RKO (cell line): ENCODE data around the gene TAF9B.
"Not testable (repeated sequence)": the region's sequence is repeated elsewhere in the genome, so short reads cannot be mapped to it uniquely, and the experiment has no call there.

Source experiments
- DNase-seq: peaks from one replicate; pipeline ENCODE4 v3.0.0-alpha.2; 2016; ENCODE audit warnings: low spot score

The TAF9B gene, protein sequence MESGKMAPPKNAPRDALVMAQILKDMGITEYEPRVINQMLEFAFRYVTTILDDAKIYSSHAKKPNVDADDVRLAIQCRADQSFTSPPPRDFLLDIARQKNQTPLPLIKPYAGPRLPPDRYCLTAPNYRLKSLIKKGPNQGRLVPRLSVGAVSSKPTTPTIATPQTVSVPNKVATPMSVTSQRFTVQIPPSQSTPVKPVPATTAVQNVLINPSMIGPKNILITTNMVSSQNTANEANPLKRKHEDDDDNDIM

GRCh38 chrX:78139160-78140123 lies at the start of gene TAF9B:
Gene TAF9B (minus strand): TSS chrX:78139650. CDS start chrX:78139611, 39 bp downstream.
- peak; percentile 82 for DNase-seq

- DNase-seq, result no peak
Measured at GRCh38 chrX:78182881-78183280, 43.4 kb upstream of the TAF9B start.

DNA sequence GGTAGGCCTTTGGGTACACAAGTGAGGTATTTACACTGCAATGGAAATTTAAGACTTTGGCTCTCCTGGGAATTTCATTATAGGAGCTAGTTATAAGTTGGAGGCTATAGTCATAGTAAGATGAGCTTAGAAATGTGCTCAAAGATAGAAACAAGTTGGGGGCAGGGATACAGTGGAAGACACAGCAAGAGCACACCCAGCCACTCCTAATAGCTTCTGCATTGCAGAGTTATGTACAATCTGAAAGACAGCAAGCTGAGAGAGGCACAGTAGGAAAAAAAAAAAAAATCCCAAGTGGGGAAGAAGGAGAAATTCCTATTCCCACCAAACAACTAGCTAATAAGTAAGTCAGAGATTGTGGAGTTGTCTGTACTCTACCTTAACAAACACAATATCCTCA lies 41.9 kb upstream of the TAF9B start:
- DNase-seq, result no peak

GRCh38 chrX:78168065-78168464 lies 28.6 kb upstream of the TAF9B start:
- no peak for DNase-seq

DNA sequence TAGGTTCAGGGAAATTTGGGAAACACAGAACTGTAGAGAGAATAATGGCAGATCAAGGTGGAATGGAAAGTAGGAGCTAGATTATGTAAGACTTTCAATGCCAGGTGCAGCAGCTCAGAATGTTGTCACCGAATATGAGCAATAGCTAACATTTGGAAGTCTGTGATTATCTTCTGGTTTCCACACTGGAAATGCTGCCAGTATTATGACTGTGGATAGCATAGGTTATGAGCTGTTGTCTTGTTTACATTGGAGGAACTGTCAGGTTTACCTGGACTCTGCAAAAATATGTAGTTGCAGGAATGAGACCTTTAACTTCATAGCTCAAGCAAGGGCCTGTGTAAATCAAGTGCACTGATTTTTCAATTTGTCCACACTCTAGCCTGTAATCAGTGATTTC lies 26.0 kb upstream of the TAF9B start:
- DNase-seq, result no peak

DNA sequence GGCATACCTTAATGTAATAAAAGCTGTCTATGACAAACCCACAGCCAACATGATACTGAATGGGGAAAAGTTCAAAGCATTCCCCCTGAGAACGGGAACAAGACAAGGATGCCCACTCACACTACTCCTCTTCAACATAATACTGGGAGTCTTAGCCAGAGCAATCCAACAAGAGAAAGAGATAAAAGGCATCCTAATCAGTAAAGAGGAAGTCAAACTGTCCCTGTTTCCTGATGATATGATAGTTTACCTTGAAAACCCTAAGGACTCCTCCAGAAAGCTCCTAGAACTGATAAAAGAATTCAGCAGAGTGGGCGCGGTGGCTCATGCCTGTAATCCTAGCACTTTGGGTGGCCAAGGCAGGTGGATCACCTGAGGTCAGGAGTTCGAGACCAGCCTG lies 23.7 kb upstream of the TAF9B start:
- DNase-seq, result not testable (repeated sequence)

DNA sequence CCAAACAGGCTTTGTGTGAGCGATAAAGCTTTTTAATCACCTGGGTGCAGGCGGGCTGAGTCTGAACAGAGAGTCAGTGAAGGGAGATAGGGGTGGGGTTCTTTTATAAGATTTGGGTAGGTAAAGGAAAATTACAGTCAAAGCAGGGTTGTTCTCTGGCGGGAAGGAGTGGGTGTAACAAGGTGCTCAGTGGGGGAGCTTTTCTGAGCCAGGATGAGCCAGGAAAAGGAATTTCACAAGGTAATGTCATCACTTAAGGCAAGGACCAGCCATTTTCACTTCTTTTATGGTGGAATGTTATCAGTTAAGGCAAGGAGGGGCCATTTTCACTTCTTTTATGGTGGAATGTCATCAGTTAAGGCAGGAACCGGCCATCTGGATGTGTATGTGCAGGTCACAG lies 21.3 kb upstream of the TAF9B start:
- DNase-seq, result not testable (repeated sequence)

GRCh38 chrX:78157846-78158245 lies 18.4 kb upstream of the TAF9B start:
- DNase-seq, result not testable (repeated sequence)

DNA sequence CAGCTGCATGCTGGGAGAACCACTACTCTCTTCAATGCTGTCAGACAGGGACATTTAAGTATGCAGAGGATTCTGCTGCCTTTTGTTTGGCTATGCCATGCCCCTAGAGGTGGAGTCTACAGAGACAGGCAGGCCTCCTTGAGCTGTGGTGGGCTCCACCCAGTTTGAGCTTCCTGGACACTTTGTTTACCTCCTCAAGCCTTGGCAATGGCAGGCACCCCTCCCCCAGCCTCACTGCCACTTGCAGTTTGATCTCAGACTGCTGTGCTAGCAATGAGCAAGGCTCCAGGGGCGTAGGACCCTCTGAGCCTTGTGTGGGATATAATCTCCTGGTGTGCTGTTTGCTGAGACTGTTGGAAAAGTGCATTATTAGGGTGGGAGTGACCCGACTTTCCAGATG lies 17.9 kb upstream of the TAF9B start:
- not testable (repeated sequence) for DNase-seq

GRCh38 chrX:78147002-78147540 lies 7.6 kb upstream of the TAF9B start:
- not testable (repeated sequence) for DNase-seq

- DNase-seq, result no peak
Measured at GRCh38 chrX:78140206-78140605, 756 bp upstream of the TAF9B start.

- DNase-seq, result no peak
Measured at GRCh38 chrX:78133238-78133960, 6.1 kb downstream of the TAF9B start.

GRCh38 chrX:78131117-78131516 lies 8.3 kb downstream of the TAF9B start:
- DNase-seq, result no peak

DNA sequence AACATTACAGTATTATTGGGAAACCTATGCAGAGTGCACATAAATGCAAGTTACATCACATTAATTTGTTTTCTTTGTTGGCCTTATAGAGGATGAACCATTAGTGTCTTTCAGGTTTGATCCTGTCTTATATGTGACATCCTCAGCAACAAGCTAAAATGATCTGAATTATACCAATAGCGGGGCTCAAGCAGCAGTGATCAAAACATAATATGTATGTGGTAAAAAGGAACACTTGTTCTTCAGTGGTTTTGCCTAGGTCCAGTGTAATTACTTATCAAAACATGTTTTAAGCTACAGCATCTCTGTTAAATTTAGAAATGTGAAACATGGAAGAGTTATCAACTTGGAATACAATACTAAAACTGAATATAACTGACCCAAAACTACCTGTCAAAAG lies 9.1 kb downstream of the TAF9B start:
- no peak for DNase-seq

- DNase-seq, result no peak
Measured at GRCh38 chrX:78129714-78130113, 9.7 kb downstream of the TAF9B start.

GRCh38 chrX:78125781-78126180 lies 13.7 kb downstream of the TAF9B start:
- not testable (repeated sequence) for DNase-seq

DNA sequence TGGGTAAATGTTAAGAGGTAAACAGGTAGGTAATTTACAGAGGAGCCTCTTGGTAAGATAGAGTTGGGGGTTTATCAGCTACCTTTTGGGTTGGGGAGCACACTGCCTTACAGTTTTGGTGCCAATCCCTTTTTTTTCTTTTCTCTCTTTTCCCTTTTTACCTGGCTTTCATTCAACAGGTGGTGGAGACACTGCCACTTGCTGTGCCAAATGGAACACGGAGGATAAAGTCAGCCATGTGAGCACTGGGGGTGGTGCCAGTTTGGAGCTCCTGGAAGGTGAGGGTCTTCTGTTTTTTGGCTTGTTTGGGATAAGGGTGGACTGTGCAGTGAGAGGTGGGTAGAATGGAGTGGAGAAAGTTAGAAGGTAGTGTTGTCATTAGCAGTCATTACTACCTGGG lies 14.3 kb downstream of the TAF9B start:
- no peak for DNase-seq

- DNase-seq, result peak; percentile 52
Measured at GRCh38 chrX:78124307-78124706, 15.1 kb downstream of the TAF9B start.

DNA sequence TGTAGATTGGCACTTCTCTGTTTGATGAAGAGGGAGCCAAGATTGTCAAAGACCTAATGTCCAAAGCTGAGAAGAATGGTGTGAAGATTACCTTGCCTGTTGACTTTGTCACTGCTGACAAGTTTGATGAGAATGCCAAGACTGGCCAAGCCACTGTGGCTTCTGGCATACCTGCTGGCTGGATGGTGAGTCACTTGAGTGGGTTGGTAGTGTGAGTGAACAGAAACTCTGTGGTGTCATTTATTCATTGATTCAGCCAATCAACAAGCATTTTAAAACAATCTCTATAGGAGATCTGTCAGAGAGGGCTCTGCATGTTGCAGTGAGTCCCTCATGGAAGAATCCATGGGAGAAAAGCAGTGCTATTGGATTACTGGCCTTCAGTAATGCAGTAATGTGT lies 16.3 kb downstream of the TAF9B start:
- DNase-seq, result peak; percentile 43

DNA sequence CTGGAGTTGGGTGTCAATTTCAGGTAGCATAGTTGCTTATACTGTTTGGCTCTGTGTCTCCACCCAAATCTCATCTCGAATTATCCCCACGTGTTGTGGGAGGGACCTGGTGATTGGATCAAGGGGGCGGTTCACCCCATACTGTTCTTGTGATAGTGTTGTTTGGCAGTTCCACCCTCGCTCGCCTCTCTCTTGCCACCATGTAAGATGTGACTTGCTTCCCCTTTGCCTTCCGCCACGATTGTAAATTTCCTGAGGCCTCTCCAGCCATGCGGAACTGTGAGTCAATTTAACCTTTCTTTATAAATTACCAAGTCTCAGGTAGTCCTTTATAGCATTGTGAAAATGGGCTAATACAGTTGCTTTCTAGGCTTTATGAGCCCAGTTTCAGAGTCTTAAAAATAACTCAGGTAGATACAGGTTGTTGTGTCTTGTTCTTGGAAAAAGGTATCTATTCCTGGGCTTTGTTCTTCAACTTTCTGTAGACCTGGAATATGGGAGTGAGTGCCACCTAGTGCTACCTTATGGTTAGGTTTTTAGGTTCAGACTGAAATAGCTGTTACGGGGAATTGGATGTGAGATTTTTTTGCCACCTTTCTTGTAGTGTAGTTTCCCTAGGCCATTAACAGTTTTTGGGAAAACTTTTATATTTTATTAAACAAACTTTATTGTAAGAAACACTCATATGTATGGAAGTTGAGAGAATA lies 19.8 kb downstream of the TAF9B start:
- DNase-seq, result no peak

- DNase-seq, result no peak
Measured at GRCh38 chrX:78118628-78119027, 20.8 kb downstream of the TAF9B start.

GRCh38 chrX:78116766-78117165 lies 22.7 kb downstream of the TAF9B start:
- no peak for DNase-seq
